Stimulated activated CD4-positive, alpha-beta T cell treated with anti-CD3 and anti-CD28 coated beads, Interleukin-1b, Interleukin-23, amount 100 ng/mL, for 1 hour (primary cell): ENCODE measurements around the gene SLC66A2.
"Not testable (repeated sequence)": the region's sequence is repeated elsewhere in the genome, so short reads cannot be mapped to it uniquely, and the experiment has no call there.

Experiments
- DNase-seq, 2 donors: peaks; one replicate each; pipeline ENCODE4 v3.0.0-alpha.2; 2020; ENCODE audit warnings: low read depth in 2 of 2

Gene SLC66A2

GRCh38 chr18:79883461-79884293 is 67.8 kb downstream of the SLC66A2 start:
- no peak for DNase-seq

GRCh38 chr18:79882522-79883241 is 68.8 kb downstream of the SLC66A2 start:
- DNase-seq = no peak

- DNase-seq = no peak
Observed at GRCh38 chr18:79881695-79882094, 69.8 kb downstream of the SLC66A2 start.

- DNase-seq = no peak
Observed at GRCh38 chr18:79879566-79879965, 71.9 kb downstream of the SLC66A2 start.

- DNase-seq = no peak
Observed at GRCh38 chr18:79878741-79879378, 72.6 kb downstream of the SLC66A2 start.

GRCh38 chr18:79878246-79878645 is 73.2 kb downstream of the SLC66A2 start:
- not testable (repeated sequence) for DNase-seq

GRCh38 chr18:79877163-79878091 is 74.0 kb downstream of the SLC66A2 start:
- no peak for DNase-seq

- DNase-seq = no peak
Observed at GRCh38 chr18:79876497-79876896, 75.0 kb downstream of the SLC66A2 start.

GRCh38 chr18:79875931-79876461 is 75.5 kb downstream of the SLC66A2 start:
- DNase-seq = no peak

- DNase-seq = no peak
Observed at GRCh38 chr18:79875531-79875919, 75.9 kb downstream of the SLC66A2 start.

- no peak for DNase-seq
Observed at GRCh38 chr18:79874553-79875530, 76.6 kb downstream of the SLC66A2 start.

- no peak for DNase-seq
Observed at GRCh38 chr18:79873449-79874110, 77.9 kb downstream of the SLC66A2 start.

GRCh38 chr18:79872527-79873444 is 78.7 kb downstream of the SLC66A2 start:
- DNase-seq = no peak

GRCh38 chr18:79871481-79872091 is 79.9 kb downstream of the SLC66A2 start:
- no peak for DNase-seq

GRCh38 chr18:79871026-79871390 is 80.4 kb downstream of the SLC66A2 start:
- no peak for DNase-seq

GRCh38 chr18:79870301-79871025 is 81.0 kb downstream of the SLC66A2 start:
- DNase-seq = no peak

- DNase-seq = no peak
Observed at GRCh38 chr18:79869591-79870300, 81.7 kb downstream of the SLC66A2 start.
